GM23338 (cell line): ENCODE results near the gene PLXNA2.

Source experiments
- CREB1 ChIP-seq: fragments of 250-450 bp; sonication (Bioruptor Pico); IDR thresholded peaks from 2 replicates; pipeline ENCODE4 v1.5.0; 2020; ENCODE audit warnings: low read depth, mild to moderate bottlenecking, moderate library complexity
- CTCF ChIP-seq, 2 experiments: fragments of 200-600 bp in 1 of 2; sonication (generic) in 1 of 2; conservative IDR thresholded peaks; 2 replicates each; pipeline versions ENCODE4 v1.5.1 to v1.6.1; 2016 to 2017; ENCODE audit warnings: antibody characterized with exemption in 2 of 2, low read depth in 2 of 2, mild to moderate bottlenecking in 2 of 2, moderate library complexity in 1 of 2
- EZH2 ChIP-seq: fragments of 200-600 bp; sonication (generic); IDR thresholded peaks from one replicate; pipeline ENCODE4 v1.8.0; 2017; ENCODE audit warnings: antibody characterized with exemption, mild to moderate bottlenecking, low read depth; ENCODE audit not compliant: unreplicated experiment
- EZH2phosphoT487 ChIP-seq: fragments of 200-600 bp; sonication (generic); IDR thresholded peaks from one replicate; pipeline ENCODE4 v1.8.1; 2018; ENCODE audit warnings: antibody characterized with exemption; ENCODE audit not compliant: unreplicated experiment
- JUNB ChIP-seq: IDR thresholded peaks from one replicate; pipeline ENCODE4 v1.6.1; 2016; ENCODE audit warnings: antibody characterized with exemption; ENCODE audit not compliant: unreplicated experiment
- NANOG ChIP-seq: IDR thresholded peaks from 2 replicates; pipeline ENCODE4 v1.6.1; 2016; ENCODE audit warnings: antibody characterized with exemption, borderline replicate concordance
- POLR2AphosphoS5 ChIP-seq: IDR thresholded peaks from 2 replicates; pipeline ENCODE4 v1.6.1; 2016; ENCODE audit warnings: antibody characterized with exemption, low read depth
- REST ChIP-seq: IDR thresholded peaks from one replicate; pipeline ENCODE4 v1.6.1; 2018; ENCODE audit warnings: antibody characterized with exemption; ENCODE audit not compliant: unreplicated experiment
- STAT1 ChIP-seq: IDR thresholded peaks from one replicate; pipeline ENCODE4 v1.6.1; 2016; ENCODE audit warnings: antibody characterized with exemption; ENCODE audit not compliant: unreplicated experiment
- ZNF114 ChIP-seq: fragments of 250-450 bp; sonication (Bioruptor Pico); IDR thresholded peaks from 2 replicates; pipeline ENCODE4 v1.5.0; 2020; ENCODE audit warnings: mild to moderate bottlenecking, moderate library complexity
- ZNF462 ChIP-seq: fragments of 250-450 bp; sonication (Bioruptor Pico); IDR thresholded peaks from 2 replicates; pipeline ENCODE4 v1.5.0; 2020; ENCODE audit warnings: mild to moderate bottlenecking, moderate library complexity

GRCh38 chr1:207995576-207995975 is 248.6 kb downstream of the PLXNA2 start:
- no peak for TF ChIP-seq CTCF (conservative IDR thresholded peaks at IDR 0.05; ENCODE audit: low read depth in 2 of 2)
- TF ChIP-seq REST, result no peak
- TF ChIP-seq EZH2, result no peak
- no peak for TF ChIP-seq POLR2AphosphoS5
- no peak for TF ChIP-seq EZH2phosphoT487
- TF ChIP-seq STAT1, result no peak
- no peak for TF ChIP-seq NANOG
- TF ChIP-seq JUNB, result no peak
- no peak for TF ChIP-seq ZNF462
- no peak for TF ChIP-seq ZNF114 (CRISPR knock-in tag)
- TF ChIP-seq CREB1 (CRISPR knock-in tag), result no peak
